OCI-LY7 (cell line): ENCODE measurements around the gene TMC5.

Source experiments
- EZH2phosphoT487 ChIP-seq: fragments of 200-600 bp; sonication (generic); IDR thresholded peaks from 2 replicates; pipeline ENCODE4 v1.6.1; 2018; ENCODE audit warnings: low read depth, borderline replicate concordance, mild to moderate bottlenecking, mixed run types, antibody characterized with exemption, low read length, moderate library complexity, mixed read lengths
- TF ChIP-seq, protein P1 (sequence below): fragments of 200-600 bp; sonication (generic); conservative IDR thresholded peaks from 2 replicates; pipeline ENCODE4 v1.5.1; 2014; ENCODE audit warnings: mild to moderate bottlenecking, antibody characterized with exemption, low read length, moderate library complexity, mixed read lengths

GRCh38 chr16:19512297-19512696 is 94.6 kb downstream of the TMC5 start:
- TF ChIP-seq, protein P1, sequence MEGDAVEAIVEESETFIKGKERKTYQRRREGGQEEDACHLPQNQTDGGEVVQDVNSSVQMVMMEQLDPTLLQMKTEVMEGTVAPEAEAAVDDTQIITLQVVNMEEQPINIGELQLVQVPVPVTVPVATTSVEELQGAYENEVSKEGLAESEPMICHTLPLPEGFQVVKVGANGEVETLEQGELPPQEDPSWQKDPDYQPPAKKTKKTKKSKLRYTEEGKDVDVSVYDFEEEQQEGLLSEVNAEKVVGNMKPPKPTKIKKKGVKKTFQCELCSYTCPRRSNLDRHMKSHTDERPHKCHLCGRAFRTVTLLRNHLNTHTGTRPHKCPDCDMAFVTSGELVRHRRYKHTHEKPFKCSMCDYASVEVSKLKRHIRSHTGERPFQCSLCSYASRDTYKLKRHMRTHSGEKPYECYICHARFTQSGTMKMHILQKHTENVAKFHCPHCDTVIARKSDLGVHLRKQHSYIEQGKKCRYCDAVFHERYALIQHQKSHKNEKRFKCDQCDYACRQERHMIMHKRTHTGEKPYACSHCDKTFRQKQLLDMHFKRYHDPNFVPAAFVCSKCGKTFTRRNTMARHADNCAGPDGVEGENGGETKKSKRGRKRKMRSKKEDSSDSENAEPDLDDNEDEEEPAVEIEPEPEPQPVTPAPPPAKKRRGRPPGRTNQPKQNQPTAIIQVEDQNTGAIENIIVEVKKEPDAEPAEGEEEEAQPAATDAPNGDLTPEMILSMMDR: no peak
- TF ChIP-seq EZH2phosphoT487: no peak
